KMS-11 (cell line): ENCODE data around the gene PRDM16.

Source experiments
- H2AFZ ChIP-seq: fragments of 200-600 bp; sonication (generic); 2 replicates; pipeline ENCODE4 v1.6.1; 2016; ENCODE audit warnings: antibody characterized with exemption, mixed run types, low read depth
- H3K27ac ChIP-seq: fragments of 200-600 bp; sonication (generic); 2 replicates; pipeline ENCODE4 v1.6.1; 2016; ENCODE audit warnings: mild to moderate bottlenecking, mixed run types
- H3K27me3 ChIP-seq: fragments of 200-600 bp; sonication (generic); 2 replicates; pipeline ENCODE4 v1.6.1; 2017; ENCODE audit warnings: mild to moderate bottlenecking, low read depth, mixed run types, moderate library complexity; ENCODE audit not compliant: insufficient read depth
- H3K36me3 ChIP-seq: fragments of 200-600 bp; sonication (generic); 2 replicates; pipeline ENCODE4 v1.6.1; 2017; ENCODE audit warnings: mild to moderate bottlenecking, mixed run types; ENCODE audit not compliant: insufficient read depth
- H3K4me1 ChIP-seq: fragments of 200-600 bp; sonication (generic); 2 replicates; pipeline ENCODE4 v1.6.1; 2016; ENCODE audit warnings: mild to moderate bottlenecking, low read depth, mixed run types; ENCODE audit not compliant: poor library complexity, severe bottlenecking
- H3K4me2 ChIP-seq: fragments of 200-600 bp; sonication (generic); 2 replicates; pipeline ENCODE4 v1.7.0; 2016; ENCODE audit warnings: mild to moderate bottlenecking, mixed run types
- H3K4me3 ChIP-seq: fragments of 200-600 bp; sonication (generic); IDR thresholded peaks from 2 replicates; pipeline ENCODE4 v1.6.1; 2017; ENCODE audit warnings: low read depth, low read length, mixed read lengths; ENCODE audit not compliant: insufficient read depth
- H3K79me2 ChIP-seq: fragments of 200-600 bp; sonication (generic); 2 replicates; pipeline ENCODE4 v1.6.1; 2016; ENCODE audit warnings: low read depth, mixed run types; ENCODE audit not compliant: insufficient read depth
- H3K9ac ChIP-seq: fragments of 200-600 bp; sonication (generic); 2 replicates; pipeline ENCODE4 v1.6.1; 2016; ENCODE audit warnings: mild to moderate bottlenecking, mixed run types
- H4K20me1 ChIP-seq: fragments of 200-600 bp; sonication (generic); 2 replicates; pipeline ENCODE4 v1.6.1; 2016; ENCODE audit warnings: mild to moderate bottlenecking, mixed run types; ENCODE audit not compliant: insufficient read depth
- CTCF ChIP-seq: fragments of 200-600 bp; sonication (generic); conservative IDR thresholded peaks from 2 replicates; pipeline ENCODE4 v1.6.1; 2017; ENCODE audit warnings: low read depth, mild to moderate bottlenecking, antibody characterized with exemption, low read length, moderate library complexity, mixed read lengths

The PRDM16 gene

GRCh38 chr1:3347257-3348020 lies 278.4 kb downstream of the PRDM16 start:
- peaks cover 24% of the 10 kb centered on the region; the same call in 1 of the 2 replicates for H3K27me3 ChIP-seq
- no peak overlapping the region for H3K4me2 ChIP-seq
- no peaks in the 10 kb centered on the region for H3K79me2 ChIP-seq
- no peaks in the 10 kb centered on the region for H3K36me3 ChIP-seq
- no peak overlapping the region for H3K27ac ChIP-seq
- H3K4me1 ChIP-seq = no peaks in the 10 kb centered on the region
- H4K20me1 ChIP-seq = no peaks in the 10 kb centered on the region
- no peak for TF ChIP-seq CTCF
- no peak overlapping the region for H3K4me3 ChIP-seq
- H2AFZ ChIP-seq = no peak overlapping the region
- H3K9ac ChIP-seq = no peak overlapping the region

- H3K27me3 ChIP-seq = peaks cover 28% of the 10 kb centered on the region; the same call in 1 of the 2 replicates
- no peak overlapping the region for H3K4me2 ChIP-seq
Measured at GRCh38 chr1:3348196-3348865, 279.3 kb downstream of the PRDM16 start.

GRCh38 chr1:3349161-3349967 lies 280.4 kb downstream of the PRDM16 start:
- Histone ChIP-seq H3K9ac (no peak overlapping the region), H2AFZ (no peak overlapping the region), H3K27me3 (peaks cover 35% of the 10 kb centered on the region; the same call in 1 of the 2 replicates), H4K20me1 (no peaks in the 10 kb centered on the region), H3K4me3 (no peak overlapping the region), H3K27ac (no peak overlapping the region), H3K4me1 (no peaks in the 10 kb centered on the region), H3K36me3 (no peaks in the 10 kb centered on the region), H3K79me2 (no peaks in the 10 kb centered on the region), H3K4me2 (no peak overlapping the region)
- no peak for TF ChIP-seq CTCF

More at GRCh38 chr1:3348196-3348865, 279.3 kb downstream of the PRDM16 start:
- no peaks in the 10 kb centered on the region for H3K79me2 ChIP-seq
- H2AFZ ChIP-seq = no peak overlapping the region
- no peak overlapping the region for H3K4me3 ChIP-seq
- H3K9ac ChIP-seq = no peak overlapping the region
- TF ChIP-seq CTCF = no peak
- H3K27ac ChIP-seq = no peak overlapping the region
- no peaks in the 10 kb centered on the region for H3K36me3 ChIP-seq
- no peaks in the 10 kb centered on the region for H4K20me1 ChIP-seq
- H3K4me1 ChIP-seq = no peaks in the 10 kb centered on the region

GRCh38 chr1:3349968-3350299 lies 280.9 kb downstream of the PRDM16 start:
- Histone ChIP-seq H4K20me1 (no peaks in the 10 kb centered on the region), H3K4me1 (no peaks in the 10 kb centered on the region), H3K79me2 (no peaks in the 10 kb centered on the region), H3K9ac (no peak overlapping the region), H3K4me3 (no peak overlapping the region), H3K4me2 (no peak overlapping the region), H2AFZ (no peak overlapping the region), H3K36me3 (no peaks in the 10 kb centered on the region), H3K27ac (no peak overlapping the region), H3K27me3 (peaks cover 41% of the 10 kb centered on the region)
- no peak for TF ChIP-seq CTCF
